ENCODE measurements around the gene FANCC.

- no peak for TF ChIP-seq MAX (IDR thresholded peaks at IDR 0.05)
- TF ChIP-seq NFIC (IDR thresholded peaks at IDR 0.05), result no peak
- TF ChIP-seq RAD21 (IDR thresholded peaks at IDR 0.05; ENCODE audit: low read depth), result no peak
- no peak for TF ChIP-seq USF1 (IDR thresholded peaks at IDR 0.05)
- no peak for TF ChIP-seq YY1 (IDR thresholded peaks at IDR 0.05; ENCODE audit: low read depth)
- TF ChIP-seq TAF1 (IDR thresholded peaks at IDR 0.05; ENCODE audit: low read depth), result no peak
Observed at GRCh38 chr9:95242613-95243012, 74.9 kb downstream of the FANCC start.

All from Ishikawa (cell line).